Activated CD4-positive, alpha-beta memory T cell treated with anti-CD3 and anti-CD28 coated beads for 36 hours (primary cell): ENCODE results near the gene GPR61. TPM values are rescaled to one million over a fixed set of nuclear protein-coding genes. Genes with fewer than 3 reads are reported as not detected.
A peak's percentile ranks its signal among the peaks of the same experiment; 100 is the strongest.

Source experiments
- CTCF ChIA-PET: fragments of 350-600 bp; sonication (Branson Sonifier 250); formaldehyde crosslinking; loops from one replicate; lab custom pipeline; 2021; ENCODE audit warnings: antibody characterized with exemption, inconsistent platforms; lab: Charles Lee
- POLR2A ChIA-PET: fragments of 350-600 bp; sonication (Branson Sonifier 250); formaldehyde crosslinking; loops from one replicate; lab custom pipeline; 2021; ENCODE audit warnings: antibody characterized with exemption; lab: Charles Lee
- DNase-seq: peaks from one replicate; pipeline ENCODE4 v3.0.0-alpha.2; 2020
- H3K27ac Mint-ChIP-seq: one replicate; pipeline ENCODE4 v1.8.0; 2021; ENCODE audit warnings: mixed read lengths
- H3K27me3 Mint-ChIP-seq: one replicate; pipeline ENCODE4 v1.8.0; 2021; ENCODE audit warnings: mixed read lengths
- H3K36me3 Mint-ChIP-seq: one replicate; pipeline ENCODE4 v1.8.0; 2021; ENCODE audit warnings: mixed read lengths
- H3K4me1 Mint-ChIP-seq: one replicate; pipeline ENCODE4 v1.8.0; 2021; ENCODE audit warnings: low read depth, mixed read lengths
- H3K4me3 Mint-ChIP-seq: one replicate; pipeline ENCODE4 v1.8.0; 2021; ENCODE audit warnings: mild to moderate bottlenecking, mixed read lengths
- H3K9me3 Mint-ChIP-seq: one replicate; pipeline ENCODE4 v1.8.0; 2021; ENCODE audit warnings: mixed read lengths
- intact Hi-C: fragments of 100-400 bp; cut with micrococcal nuclease; formaldehyde crosslinking; loops from one replicate; pipeline ENCODE4 v1.15.1; 2023
- total RNA-seq, 2 experiments: library from RNA; stranded (reverse); gene quantifications; one replicate each; pipeline ENCODE4 v1.2.3, GENCODE V29; 2021

The GPR61 gene
- total RNA-seq, 2 experiments from 2014 or later, result 0.15 TPM; not detected in 1

- H3K4me3 Mint-ChIP-seq, result peak within 1 kb of the TSS; percentile 86
- POLR2A ChIA-PET, result interaction anchor here (0.9 to 2.7 kb wide), 20 partner anchors 13 to 436 kb away, joined by 3 to 35 read pairs (median 5); partner anchors contain the start of genes AHCYL1, AMIGO1, AMPD2 and ATXN7L2
- intact Hi-C loops, result loop anchor here (1.0 to 10.0 kb wide), 5 partner anchors 73 to 801 kb away; partner anchors contain the start of genes PSMA5, STRIP1 and STXBP3
- H3K36me3 Mint-ChIP-seq, result peaks cover 5% of the 10 kb centered on the region
- H3K27ac Mint-ChIP-seq, result peak within 1 kb of the TSS; percentile 94
- H3K9me3 Mint-ChIP-seq, result no peaks in the 10 kb centered on the region
- H3K27me3 Mint-ChIP-seq, result no peaks in the 10 kb centered on the region
- DNase-seq, result peak; percentile 98
- H3K4me1 Mint-ChIP-seq, result peaks cover 41% of the 10 kb centered on the region
- CTCF ChIA-PET, result interaction anchor here (0.9 to 3.2 kb wide), 20 partner anchors 13 to 481 kb away, joined by 3 to 52 read pairs (median 4); partner anchors contain the start of genes AHCYL1, AMPD2, ATXN7L2 and CYB561D1
Measured at GRCh38 chr1:109548321-109549267, 8.9 kb downstream of the GPR61 start, which contains the start of gene GNAI3. TSS of gene GNAI3 (plus strand) at chr1:109548615. CDS start at chr1:109548721, 106 bp downstream.

DNA sequence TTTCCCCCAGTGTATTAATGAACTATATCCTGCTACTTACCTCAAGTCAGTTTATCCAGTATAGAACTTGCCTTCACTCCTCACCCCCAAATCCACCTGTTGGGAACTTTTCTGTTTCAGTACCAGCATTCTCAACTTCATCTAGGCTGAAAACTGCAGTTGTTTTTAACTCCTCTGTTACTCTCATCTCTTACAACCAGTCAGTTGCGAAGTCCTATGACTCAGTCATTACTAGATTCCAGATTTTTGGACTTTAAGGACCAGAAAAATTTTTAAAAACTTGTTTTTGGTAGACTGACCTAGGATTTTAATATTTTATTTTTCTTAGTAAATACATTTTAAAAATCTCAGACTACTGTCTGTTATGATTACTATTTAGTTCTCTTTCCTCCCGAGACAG, 16.9 kb downstream of the GPR61 start:
- Mint-ChIP-seq H3K4me3 (no peak overlapping the region), H3K36me3 (peaks cover 2% of the 10 kb centered on the region), H3K27me3 (no peaks in the 10 kb centered on the region), H3K9me3 (no peaks in the 10 kb centered on the region), H3K27ac (no peak overlapping the region), H3K4me1 (peaks cover 66% of the 10 kb centered on the region)
- CTCF ChIA-PET, result interaction anchor here (0.7 kb wide), 1 partner anchor 83 kb away, joined by 3 read pairs; no protein-coding TSS in a partner anchor
- POLR2A ChIA-PET, result no interaction called here
- DNase-seq, result no peak
- intact Hi-C loops, result no loop called here

DNA sequence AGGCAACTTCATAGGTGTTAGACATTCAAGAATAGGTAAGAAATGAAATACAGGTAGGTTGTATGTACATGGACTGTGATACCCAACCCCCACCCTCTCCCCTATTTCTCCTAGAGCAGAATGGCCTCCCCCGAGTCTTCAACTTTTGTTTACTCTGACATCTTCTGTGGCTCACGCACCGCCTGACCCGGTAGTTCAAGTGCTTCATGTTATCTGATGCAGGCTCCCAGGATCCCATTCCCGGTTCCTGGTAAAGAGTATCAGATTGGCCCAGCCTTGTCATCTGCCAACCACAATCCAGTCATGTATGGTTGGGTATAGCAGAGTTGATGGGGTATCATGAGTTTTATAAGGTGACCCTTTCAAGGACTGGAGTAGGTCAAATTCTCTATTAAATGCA, 17.8 kb downstream of the GPR61 start:
- ChIA-PET POLR2A (no interaction called here), CTCF (interaction anchor here (1.2 to 2.9 kb wide), 2 partner anchors 83 to 216 kb away, joined by 3 to 12 read pairs; no protein-coding TSS in a partner anchor)
- Mint-ChIP-seq H3K9me3 (no peaks in the 10 kb centered on the region), H3K27me3 (no peaks in the 10 kb centered on the region), H3K27ac (no peak overlapping the region), H3K4me1 (peaks cover 67% of the 10 kb centered on the region), H3K4me3 (no peak overlapping the region), H3K36me3 (peaks cover 2% of the 10 kb centered on the region)
- no peak for DNase-seq
- intact Hi-C loops, result no loop called here

DNA sequence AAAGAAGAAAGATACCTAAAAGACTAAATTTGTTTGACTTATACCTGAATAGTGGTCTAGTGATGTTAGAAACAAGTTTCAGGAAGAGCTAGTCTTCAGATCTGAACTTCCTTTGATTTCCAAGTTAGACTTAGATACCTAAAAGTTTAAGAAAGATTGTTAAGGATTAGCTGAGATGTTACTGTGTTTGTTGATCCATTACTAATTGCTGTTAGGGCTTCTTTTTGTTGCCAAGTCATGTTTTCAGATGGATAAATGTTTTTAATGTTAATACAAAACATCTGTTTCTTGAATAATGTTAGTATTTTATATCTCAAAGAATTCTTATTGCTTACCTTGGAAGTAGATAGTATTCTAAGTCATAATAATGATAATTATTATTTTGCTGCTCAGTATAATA, 20.3 kb downstream of the GPR61 start:
- Mint-ChIP-seq H3K27me3 (no peaks in the 10 kb centered on the region), H3K36me3 (peaks cover 2% of the 10 kb centered on the region), H3K4me3 (no peak overlapping the region), H3K9me3 (no peaks in the 10 kb centered on the region), H3K27ac (no peak overlapping the region), H3K4me1 (peaks cover 58% of the 10 kb centered on the region)
- POLR2A ChIA-PET, result interaction anchor here (2.2 kb wide), 1 partner anchor 11 kb away, joined by 9 read pairs; the partner anchor contains the start of gene GNAI3
- intact Hi-C loops, result no loop called here
- no peak for DNase-seq
- CTCF ChIA-PET, result interaction anchor here (0.7 to 2.9 kb wide), 4 partner anchors 28 to 425 kb away, joined by 4 to 12 read pairs (median 6); partner anchors contain the start of gene AHCYL1

- Mint-ChIP-seq H3K4me3 (no peak overlapping the region), H3K27ac (no peak overlapping the region), H3K27me3 (no peaks in the 10 kb centered on the region), H3K9me3 (no peaks in the 10 kb centered on the region), H3K36me3 (no peaks in the 10 kb centered on the region), H3K4me1 (peaks cover 53% of the 10 kb centered on the region)
- POLR2A ChIA-PET, result no interaction called here
- DNase-seq, result no peak
- intact Hi-C loops, result no loop called here
- CTCF ChIA-PET, result interaction anchor here (2.1 kb wide), 1 partner anchor 32 kb away, joined by 5 read pairs; no protein-coding TSS in a partner anchor
Measured at GRCh38 chr1:109564194-109564878, 24.7 kb downstream of the GPR61 start.

GRCh38 chr1:109565241-109565640, 25.6 kb downstream of the GPR61 start:
- Mint-ChIP-seq H3K4me3 (no peak overlapping the region), H3K27ac (no peak overlapping the region), H3K27me3 (no peaks in the 10 kb centered on the region), H3K36me3 (no peaks in the 10 kb centered on the region), H3K9me3 (no peaks in the 10 kb centered on the region), H3K4me1 (peaks cover 46% of the 10 kb centered on the region)
- POLR2A ChIA-PET, result no interaction called here
- intact Hi-C loops, result no loop called here
- DNase-seq, result no peak
- CTCF ChIA-PET, result interaction anchor here (2.1 kb wide), 1 partner anchor 33 kb away, joined by 5 read pairs; no protein-coding TSS in a partner anchor

DNA sequence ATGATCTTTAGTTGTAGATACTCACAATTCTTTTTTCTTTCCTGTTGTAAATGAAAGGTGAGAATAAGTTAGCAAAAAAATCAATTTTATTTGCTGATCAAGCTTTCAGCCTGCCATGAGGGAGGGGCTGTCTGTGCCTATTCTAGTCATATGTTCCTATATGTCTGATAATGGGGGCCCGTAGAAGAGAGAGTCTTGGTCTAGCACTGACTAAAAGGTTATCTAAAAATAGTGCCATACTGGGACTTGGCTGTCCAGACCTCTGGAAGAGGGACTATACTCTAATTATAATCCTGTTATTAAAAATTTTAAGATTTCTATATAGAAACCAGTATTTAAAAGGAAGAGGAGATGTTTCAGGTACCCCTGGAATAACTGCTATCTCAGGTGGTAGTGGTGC, 27.3 kb downstream of the GPR61 start:
- H3K4me1 Mint-ChIP-seq, result peaks cover 37% of the 10 kb centered on the region
- ChIA-PET CTCF (no interaction called here), POLR2A (no interaction called here)

GRCh38 chr1:109567877-109568672, 28.4 kb downstream of the GPR61 start:
- Mint-ChIP-seq H3K36me3 (no peaks in the 10 kb centered on the region), H3K27me3 (no peaks in the 10 kb centered on the region), H3K4me3 (no peak overlapping the region), H3K9me3 (no peaks in the 10 kb centered on the region), H3K4me1 (peaks cover 43% of the 10 kb centered on the region), H3K27ac (no peak overlapping the region)
- ChIA-PET POLR2A (interaction anchor here (0.6 kb wide), 1 partner anchor 84 kb away, joined by 4 read pairs; the partner anchor contains the start of gene ATXN7L2), CTCF (interaction anchor here (0.7 kb wide), 1 partner anchor 35 kb away, joined by 3 read pairs; no protein-coding TSS in a partner anchor)
- DNase-seq, result no peak
- intact Hi-C loops, result no loop called here

More for the DNA sequence above, 27.3 kb downstream of the GPR61 start:
- H3K9me3 Mint-ChIP-seq, result no peaks in the 10 kb centered on the region
- no peaks in the 10 kb centered on the region for H3K27me3 Mint-ChIP-seq
- no peak overlapping the region for H3K4me3 Mint-ChIP-seq
- no peak overlapping the region for H3K27ac Mint-ChIP-seq
- no peaks in the 10 kb centered on the region for H3K36me3 Mint-ChIP-seq
- intact Hi-C loops, result no loop called here
- no peak for DNase-seq

GRCh38 chr1:109569323-109569722, 29.7 kb downstream of the GPR61 start:
- H3K27me3 Mint-ChIP-seq, result no peaks in the 10 kb centered on the region
- no peaks in the 10 kb centered on the region for H3K36me3 Mint-ChIP-seq
- H3K4me1 Mint-ChIP-seq, result peaks cover 40% of the 10 kb centered on the region
- no peak overlapping the region for H3K4me3 Mint-ChIP-seq
- CTCF ChIA-PET, result interaction anchor here (0.7 to 1.5 kb wide), 3 partner anchors 23 to 86 kb away, joined by 3 to 4 read pairs (median 3); partner anchors contain the start of gene GSTM4
- H3K27ac Mint-ChIP-seq, result no peak overlapping the region
- intact Hi-C loops, result no loop called here
- no peaks in the 10 kb centered on the region for H3K9me3 Mint-ChIP-seq
- POLR2A ChIA-PET, result no interaction called here
- DNase-seq, result no peak

DNA sequence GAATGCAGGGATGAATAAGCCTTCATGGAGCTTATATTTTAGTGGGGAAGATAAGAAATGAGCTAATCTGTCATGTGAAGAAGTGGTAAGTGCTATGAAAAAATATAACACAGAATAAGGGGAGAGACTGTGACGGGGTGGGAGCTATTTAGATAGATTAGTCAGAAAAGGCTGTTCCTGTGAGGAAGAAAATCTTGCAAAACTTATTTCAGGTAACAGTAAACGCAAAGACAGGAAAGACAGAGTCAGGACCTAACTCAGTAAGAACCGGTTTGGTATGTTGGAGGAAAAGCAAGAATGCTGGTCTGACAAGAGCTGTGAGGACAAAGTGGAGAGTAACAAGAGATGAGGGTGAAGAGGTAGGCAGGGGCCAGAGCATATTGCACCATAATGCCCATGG, 30.7 kb downstream of the GPR61 start:
- Mint-ChIP-seq H3K27ac (no peak overlapping the region), H3K4me1 (peaks cover 34% of the 10 kb centered on the region), H3K4me3 (no peak overlapping the region), H3K27me3 (no peaks in the 10 kb centered on the region), H3K9me3 (no peaks in the 10 kb centered on the region), H3K36me3 (no peaks in the 10 kb centered on the region)
- intact Hi-C loops, result no loop called here
- POLR2A ChIA-PET, result no interaction called here
- DNase-seq, result no peak
- CTCF ChIA-PET, result interaction anchor here (1.0 to 2.5 kb wide), 3 partner anchors 38 to 70 kb away, joined by 3 to 12 read pairs (median 4); no protein-coding TSS in a partner anchor

GRCh38 chr1:109573785-109574184, 34.1 kb downstream of the GPR61 start:
- Mint-ChIP-seq H3K36me3 (peaks cover 6% of the 10 kb centered on the region), H3K9me3 (no peaks in the 10 kb centered on the region), H3K4me1 (peaks cover 11% of the 10 kb centered on the region), H3K27me3 (no peaks in the 10 kb centered on the region), H3K27ac (no peak overlapping the region), H3K4me3 (no peak overlapping the region)
- intact Hi-C loops, result no loop called here
- DNase-seq, result no peak
- ChIA-PET POLR2A (no interaction called here), CTCF (interaction anchor here (2.3 kb wide), 1 partner anchor 66 kb away, joined by 10 read pairs; no protein-coding TSS in a partner anchor)
